GM12872 (cell line): Measurements from ENCODE around the gene TPO.

Experiments
- CTCF ChIP-seq: IDR thresholded peaks from 3 replicates; pipeline ENCODE4 v1.5.1; 2011; ENCODE audit warnings: low read depth, mild to moderate bottlenecking, low read length, moderate library complexity; ENCODE audit not compliant: insufficient read depth

TPO gene

GRCh38 chr2:1581965-1582625 is 168.8 kb downstream of the TPO start:
- TF ChIP-seq CTCF: no peak

GRCh38 chr2:1582891-1583341 is 169.7 kb downstream of the TPO start:
- TF ChIP-seq CTCF: no peak

DNA sequence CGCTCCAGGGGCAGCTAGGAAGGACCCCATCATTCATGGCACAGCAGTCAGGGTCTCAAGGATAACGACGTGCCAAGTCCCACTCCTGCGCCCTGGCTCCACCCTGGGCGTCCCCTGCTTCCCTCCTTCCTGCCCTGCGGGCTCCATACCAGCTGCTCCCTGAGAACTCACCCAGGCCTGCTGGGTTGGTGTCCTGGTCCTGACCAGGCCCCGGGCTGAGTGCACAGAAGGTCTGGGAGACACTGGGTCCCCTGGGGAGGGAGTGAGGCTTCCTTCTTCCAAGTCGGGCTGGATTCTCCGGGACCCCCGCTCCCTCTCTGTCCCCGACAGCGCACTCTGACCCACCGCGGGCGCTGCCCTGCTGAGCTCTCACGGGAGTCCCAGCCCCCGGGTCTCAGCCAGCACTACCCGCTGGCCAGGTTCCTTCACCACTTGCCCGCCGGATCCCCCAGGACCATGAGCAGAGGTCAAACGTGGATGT is 170.8 kb downstream of the TPO start:
- TF ChIP-seq CTCF: no peak

GRCh38 chr2:1584691-1585485 is 171.6 kb downstream of the TPO start:
- TF ChIP-seq CTCF: no peak

DNA sequence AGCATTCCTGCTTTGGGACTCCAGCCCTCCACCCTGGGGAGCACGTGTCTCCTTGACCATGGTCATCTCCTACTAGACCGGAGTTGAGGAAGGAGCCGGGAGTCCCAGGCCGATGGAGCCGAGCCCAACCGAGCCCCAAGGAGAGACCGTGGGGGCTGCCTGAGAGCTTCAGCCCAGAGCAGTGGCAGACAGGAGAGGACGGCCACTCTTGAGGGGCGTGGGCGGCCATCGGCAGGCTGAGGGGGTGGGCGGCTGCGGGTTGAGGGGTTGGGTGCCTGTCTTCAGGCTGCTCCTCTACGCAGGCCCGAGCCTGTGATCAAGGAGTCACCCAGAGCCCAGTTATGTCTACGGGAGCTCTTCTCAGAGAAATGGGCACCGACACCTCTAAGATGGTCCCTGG is 172.4 kb downstream of the TPO start:
- TF ChIP-seq CTCF: no peak

GRCh38 chr2:1586251-1586922 is 173.1 kb downstream of the TPO start:
- no peak for TF ChIP-seq CTCF

DNA sequence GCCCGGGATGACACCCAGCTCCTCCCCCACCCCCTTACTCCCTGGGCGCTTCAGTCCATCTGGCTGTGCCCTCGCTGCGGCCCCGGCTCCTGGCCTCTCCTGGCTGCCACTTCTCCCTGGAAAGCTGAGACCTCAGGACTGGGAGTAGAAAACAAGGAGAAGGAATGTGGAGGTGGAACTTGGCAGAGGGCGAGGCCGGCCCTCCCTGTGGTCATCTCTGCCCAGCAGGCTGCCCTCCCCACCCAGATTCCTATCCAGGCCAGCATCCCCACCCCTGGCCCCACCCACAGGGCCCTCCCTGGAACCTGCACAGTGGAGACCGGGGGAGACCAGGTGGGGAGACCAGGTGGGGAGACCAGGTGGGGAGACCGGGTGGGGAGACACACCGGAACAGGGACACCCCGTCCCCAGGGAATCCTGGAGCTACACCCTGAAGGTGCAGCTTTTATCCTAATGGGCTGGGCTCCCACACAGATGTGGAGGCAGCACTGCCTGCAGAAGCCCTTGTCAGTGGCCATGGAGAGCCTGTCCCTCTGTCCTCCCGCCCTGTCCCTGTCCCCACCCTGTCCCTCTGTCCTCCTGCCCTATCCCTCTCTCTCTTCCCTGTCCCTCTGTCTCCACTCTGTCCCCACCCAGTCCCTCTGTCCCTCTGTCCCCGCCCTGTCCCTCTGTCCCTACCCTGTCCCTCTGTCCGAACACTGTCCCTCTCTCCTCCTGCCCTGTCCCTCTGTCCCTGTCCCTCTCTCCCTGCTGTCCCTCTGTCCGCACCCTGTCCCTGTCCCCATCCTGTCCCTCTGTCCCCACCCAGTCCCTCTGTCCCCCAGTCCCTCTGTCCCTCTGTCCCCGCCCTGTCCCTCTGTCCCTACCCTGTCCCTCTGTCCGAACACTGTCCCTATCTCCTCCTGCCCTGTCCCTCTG is 173.9 kb downstream of the TPO start:
- no peak for TF ChIP-seq CTCF
